A673 (cell line): ENCODE results near the gene LMBR1.

Source experiments
- CTCF ChIP-seq: fragments of 300-800, 200-600 bp; sonication (generic); conservative IDR thresholded peaks from 2 replicates; pipeline ENCODE4 v1.5.1; 2017; ENCODE audit warnings: low read depth, mild to moderate bottlenecking, antibody characterized with exemption, low read length, moderate library complexity, mixed read lengths
- EZH2 ChIP-seq: fragments of 200-600 bp; sonication (generic); IDR thresholded peaks from 2 replicates; pipeline ENCODE4 v1.6.1; 2017; ENCODE audit warnings: borderline replicate concordance, low read depth, mild to moderate bottlenecking, mixed read lengths, antibody characterized with exemption, low read length; ENCODE audit not compliant: poor library complexity, severe bottlenecking

- TF ChIP-seq CTCF: no peak
- TF ChIP-seq EZH2: no peak
Measured at GRCh38 chr7:156941393-156942182, 48.6 kb upstream of the LMBR1 start.
